AML-193 (cell line): ENCODE results near the gene SLCO1A2.

Experiments used
- DNase-seq, 2 experiments: peaks; one replicate each; lab custom pipeline; 2025; lab: John Stamatoyannopoulos, UW

Gene SLCO1A2

GRCh38 chr12:21330682-21331253 lies 3.9 kb downstream of the SLCO1A2 start:
- no peak for DNase-seq

GRCh38 chr12:21328578-21328977 lies 6.1 kb downstream of the SLCO1A2 start:
- no peak for DNase-seq

GRCh38 chr12:21324551-21324950 lies 10.2 kb downstream of the SLCO1A2 start:
- DNase-seq: no peak

- no peak for DNase-seq
Measured at GRCh38 chr12:21323736-21324135, 11.0 kb downstream of the SLCO1A2 start.

GRCh38 chr12:21308785-21309184 lies 25.9 kb downstream of the SLCO1A2 start:
- no peak for DNase-seq

- DNase-seq: no peak
Measured at GRCh38 chr12:21305661-21306060, 29.1 kb downstream of the SLCO1A2 start.

- peak; percentile 27 to 52 for DNase-seq
Measured at GRCh38 chr12:21300632-21301031, 34.1 kb downstream of the SLCO1A2 start.

- DNase-seq: peak; percentile 21 to 23
Measured at GRCh38 chr12:21296751-21297406, 37.8 kb downstream of the SLCO1A2 start.

- DNase-seq: no peak
Measured at GRCh38 chr12:21296348-21296747, 38.4 kb downstream of the SLCO1A2 start.

GRCh38 chr12:21294176-21294575 lies 40.5 kb downstream of the SLCO1A2 start:
- DNase-seq: no peak

- no peak for DNase-seq
Measured at GRCh38 chr12:21292111-21292510, 42.6 kb downstream of the SLCO1A2 start.

- no peak for DNase-seq
Measured at GRCh38 chr12:21289698-21290097, 45.0 kb downstream of the SLCO1A2 start.

- DNase-seq: no peak
Measured at GRCh38 chr12:21276826-21277225, 57.9 kb downstream of the SLCO1A2 start.

- peak; percentile 71 to 80 for DNase-seq
Measured at GRCh38 chr12:21265932-21266331, 68.8 kb downstream of the SLCO1A2 start.

- no peak for DNase-seq
Measured at GRCh38 chr12:21264232-21264631, 70.5 kb downstream of the SLCO1A2 start.

- DNase-seq: no peak
Measured at GRCh38 chr12:21257172-21257571, 77.5 kb downstream of the SLCO1A2 start.

GRCh38 chr12:21252070-21252469 lies 82.6 kb downstream of the SLCO1A2 start:
- no peak for DNase-seq

GRCh38 chr12:21248679-21249078 lies 86.0 kb downstream of the SLCO1A2 start:
- DNase-seq: peak; percentile 19 to 50

GRCh38 chr12:21239866-21240265 lies 94.9 kb downstream of the SLCO1A2 start:
- no peak for DNase-seq

- DNase-seq: no peak
Measured at GRCh38 chr12:21234395-21234794, 100.3 kb downstream of the SLCO1A2 start.

GRCh38 chr12:21223930-21224329 lies 110.8 kb downstream of the SLCO1A2 start:
- no peak for DNase-seq

- no peak for DNase-seq
Measured at GRCh38 chr12:21221778-21222177, 112.9 kb downstream of the SLCO1A2 start.

- DNase-seq: no peak
Measured at GRCh38 chr12:21221072-21221471, 113.6 kb downstream of the SLCO1A2 start.

GRCh38 chr12:21220266-21220665 lies 114.5 kb downstream of the SLCO1A2 start:
- no peak for DNase-seq
